ENCODE measurements around the gene PTPN11. TPM values are rescaled to one million over a fixed set of nuclear protein-coding genes. Genes with fewer than 3 reads are reported as not detected.

PTPN11 gene
- total and polyA plus RNA-seq, 12 donors, result 14.4 to 129 (median 72.0) TPM

- Histone ChIP-seq H3K27ac (no peak overlapping the region), H3K36me3 (replicated peaks in 1 of 2) (no peaks in the 10 kb centered on the region), H3K9me3 (replicated peaks in 1 of 3) (no peaks in the 10 kb centered on the region), H3K27me3 (no peaks in the 10 kb centered on the region), H3K4me1 (replicated peaks in 1 of 2) (no peaks in the 10 kb centered on the region), H3K4me3 (no peak overlapping the region)
- no peak for DNase-seq
- no peak for TF ChIP-seq CTCF (IDR thresholded peaks at IDR 0.05)
- TF ChIP-seq POLR2A (IDR thresholded peaks at IDR 0.05), result no peak
- intact Hi-C loops (cut with DNase I), result no loop called here
- WGBS, 4 donors, result 48 to 57% (median 53%) methylated on average over 1 of the region's 1 CpG
Observed at GRCh38 chr12:112532106-112532505, 113.4 kb downstream of the PTPN11 start.

- Histone ChIP-seq H3K4me1 (replicated peaks in 1 of 2) (no peaks in the 10 kb centered on the region), H3K27me3 (no peaks in the 10 kb centered on the region), H3K9me3 (replicated peaks in 1 of 3) (no peaks in the 10 kb centered on the region), H3K36me3 (replicated peaks in 1 of 2) (no peaks in the 10 kb centered on the region), H3K4me3 (no peak overlapping the region), H3K27ac (no peak overlapping the region)
- TF ChIP-seq CTCF (IDR thresholded peaks at IDR 0.05) (no peak), POLR2A (IDR thresholded peaks at IDR 0.05) (no peak)
- WGBS, 4 donors, result 38 to 65% (median 54%) methylated on average over 4 to 7 of the region's 7 CpGs
- intact Hi-C loops (cut with DNase I), result no loop called here
- no peak for DNase-seq
Observed at GRCh38 chr12:112533528-112533927, 114.8 kb downstream of the PTPN11 start.

GRCh38 chr12:112535017-112535416, 116.3 kb downstream of the PTPN11 start:
- Histone ChIP-seq H3K27ac (no peak overlapping the region), H3K36me3 (replicated peaks in 1 of 2) (no peaks in the 10 kb centered on the region), H3K4me3 (no peak overlapping the region), H3K4me1 (replicated peaks in 1 of 2) (no peaks in the 10 kb centered on the region), H3K27me3 (no peaks in the 10 kb centered on the region), H3K9me3 (replicated peaks in 1 of 3) (no peaks in the 10 kb centered on the region)
- intact Hi-C loops (cut with DNase I), result no loop called here
- TF ChIP-seq POLR2A (IDR thresholded peaks at IDR 0.05) (no peak), CTCF (IDR thresholded peaks at IDR 0.05) (no peak)
- WGBS, 4 donors, result 82 to 100% (median 85%) methylated on average over 2 to 6 of the region's 6 CpGs
- DNase-seq, result no peak

DNA sequence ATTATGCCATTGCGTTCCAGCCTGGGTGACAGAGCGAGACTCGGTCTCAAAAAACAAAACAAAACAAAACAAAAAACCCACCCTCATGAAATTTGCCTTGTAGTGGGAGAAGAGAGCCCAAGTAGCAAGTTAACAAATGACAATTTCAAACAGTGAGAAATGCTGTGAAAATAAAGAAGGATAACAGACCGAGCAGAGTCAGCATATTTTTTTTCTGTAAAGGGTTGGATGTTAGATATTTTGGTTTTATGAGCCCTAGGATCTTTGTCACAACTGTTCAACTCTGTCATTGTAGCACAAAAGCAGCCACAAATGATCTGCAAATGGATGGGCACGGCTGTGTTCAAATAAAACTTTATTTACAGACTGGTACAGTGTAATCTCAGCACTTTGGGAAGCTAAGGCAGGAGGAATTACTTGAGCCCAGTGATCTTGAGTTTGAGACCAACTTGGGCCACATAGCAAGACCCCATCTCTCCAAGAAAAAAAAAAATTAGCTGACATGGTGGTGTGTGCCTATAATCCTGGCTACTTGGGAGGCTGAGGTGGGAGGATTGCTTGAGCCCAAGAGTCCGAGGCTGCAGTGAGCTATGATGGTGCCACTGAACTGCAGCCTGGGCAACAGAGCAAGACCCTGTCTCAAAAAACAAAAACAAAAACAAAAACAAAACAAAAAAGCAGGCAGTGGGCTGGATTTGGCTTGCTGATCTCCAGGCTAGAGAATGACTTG, 117.1 kb downstream of the PTPN11 start:
- Histone ChIP-seq H3K36me3 (replicated peaks in 1 of 2) (no peaks in the 10 kb centered on the region), H3K4me1 (replicated peaks in 1 of 2) (no peaks in the 10 kb centered on the region), H3K27ac (no peak overlapping the region), H3K27me3 (no peaks in the 10 kb centered on the region), H3K4me3 (no peak overlapping the region), H3K9me3 (replicated peaks in 1 of 3) (no peaks in the 10 kb centered on the region)
- WGBS, 4 donors, result 73 to 84% (median 78%) methylated on average over 6 of the region's 6 CpGs
- intact Hi-C loops (cut with DNase I), result no loop called here
- no peak for TF ChIP-seq POLR2A (IDR thresholded peaks at IDR 0.05)
- DNase-seq, result no peak

GRCh38 chr12:112536367-112536730, 117.6 kb downstream of the PTPN11 start:
- intact Hi-C loops (cut with DNase I), result no loop called here

More at GRCh38 chr12:112536367-112536730, 117.6 kb downstream of the PTPN11 start:
- Histone ChIP-seq H3K27me3 (no peaks in the 10 kb centered on the region), H3K4me3 (no peak overlapping the region), H3K27ac (no peak overlapping the region), H3K4me1 (replicated peaks in 1 of 2) (no peaks in the 10 kb centered on the region), H3K9me3 (replicated peaks in 1 of 3) (no peaks in the 10 kb centered on the region), H3K36me3 (replicated peaks in 1 of 2) (no peaks in the 10 kb centered on the region)
- TF ChIP-seq CTCF (IDR thresholded peaks at IDR 0.05), result no peak
- 82 to 88% (median 84%) methylated on average over 6 of the region's 6 CpGs for WGBS, 4 donors
- DNase-seq, result no peak

Data from adrenal gland (tissue), 12 donors.